Endothelial cell of umbilical vein (primary cell): Measurements from ENCODE around the gene CHST11. TPM values are rescaled to one million over a fixed set of nuclear protein-coding genes. Genes with fewer than 3 reads are reported as not detected.

Experiments used
- BruUV-seq: library from RNA; stranded (reverse); fragments of 400-500 nt; replicated peaks from 2 replicates; lab custom pipeline; 2021; lab: Mats Ljungman, UMichigan
- CTCF ChIA-PET: fragments of 300-600, 350-600 bp; sonication (Branson Sonifier 250); formaldehyde crosslinking; loops from one replicate; lab custom pipeline; 2021; ENCODE audit warnings: antibody characterized with exemption, inconsistent platforms; lab: Charles Lee
- POLR2A ChIA-PET: fragments of 300-600, 350-600 bp; sonication (Branson Sonifier 250); formaldehyde crosslinking; loops from one replicate; lab custom pipeline; 2021; ENCODE audit warnings: antibody characterized with exemption, inconsistent platforms; lab: Charles Lee
- DNase-seq: peaks from one replicate; pipeline ENCODE4 v3.0.0-alpha.2; 2011; ENCODE audit warnings: low read depth, low spot score
- FAIRE-seq: peaks from 2 replicates; lab custom pipeline; 2011; peaks lifted over from hg19 to GRCh38; lab: Jason Lieb, UNC
- H2AFZ ChIP-seq: 2 replicates; pipeline ENCODE4 v1.6.0; 2012; ENCODE audit warnings: low read depth, low read length, control low read depth, inconsistent platforms
- H3K27ac ChIP-seq: 2 replicates; pipeline ENCODE4 v1.5.1; 2011; ENCODE audit warnings: low read depth, mild to moderate bottlenecking, control low read depth, low read length, moderate library complexity; ENCODE audit not compliant: insufficient read depth
- H3K27me3 ChIP-seq, 2 experiments: 2 replicates each; pipeline versions ENCODE4 v1.6.0 to v1.6.1; 2011; ENCODE audit warnings: low read length in 2 of 2, mixed read lengths in 1 of 2; ENCODE audit not compliant: control insufficient read depth in 2 of 2, insufficient read depth in 2 of 2
- H3K36me3 ChIP-seq, 2 experiments: 2 replicates in 1 of 2; 3 replicates in 1 of 2; pipeline ENCODE4 v1.5.1; 2011; ENCODE audit warnings: low read length in 2 of 2, mild to moderate bottlenecking in 1 of 2, moderate library complexity in 1 of 2; ENCODE audit not compliant: control insufficient read depth in 2 of 2, insufficient read depth in 2 of 2; ENCODE audit errors: extremely low read depth in 1 of 2
- H3K4me1 ChIP-seq: 3 replicates; pipeline ENCODE4 v1.5.1; 2011; ENCODE audit warnings: mild to moderate bottlenecking, low read length; ENCODE audit not compliant: control insufficient read depth, insufficient read depth; ENCODE audit errors: extremely low read depth
- H3K4me2 ChIP-seq: 2 replicates; pipeline ENCODE4 v1.6.1; 2011; ENCODE audit warnings: low read length, control low read depth, mixed read lengths; ENCODE audit not compliant: insufficient read depth
- H3K4me3 ChIP-seq, 3 experiments: fragments of 200-600 bp in 1 of 3; sonication (generic), shearing (Covaris generic) in 1 of 3; replicated peaks in 1 of 3; 2 replicates each; pipeline ENCODE4 v1.5.1; 2011 to 2016; ENCODE audit warnings: control low read depth in 3 of 3, low read length in 3 of 3, mild to moderate bottlenecking in 2 of 3, inconsistent platforms in 1 of 3, low read depth in 1 of 3, moderate library complexity in 1 of 3; ENCODE audit not compliant: insufficient read depth in 1 of 3
- H3K79me2 ChIP-seq: 2 replicates; pipeline ENCODE4 v1.6.0; 2012; ENCODE audit warnings: low read length, inconsistent platforms; ENCODE audit not compliant: control insufficient read depth, insufficient read depth
- H3K9ac ChIP-seq: replicated peaks from 2 replicates; pipeline ENCODE3; 2011; ENCODE audit warnings: low read length, control low read depth; ENCODE audit not compliant: insufficient read depth; ENCODE audit errors: extremely low read depth
- H3K9me1 ChIP-seq: replicated peaks from 3 replicates; pipeline ENCODE4 v1.6.0; 2011; ENCODE audit warnings: mild to moderate bottlenecking, low read length; ENCODE audit not compliant: control insufficient read depth, insufficient read depth; ENCODE audit errors: extremely low read depth
- H3K9me3 ChIP-seq: replicated peaks from 2 replicates; pipeline ENCODE4 v1.5.1; 2012; ENCODE audit warnings: low read length, inconsistent platforms; ENCODE audit not compliant: control insufficient read depth, insufficient read depth
- H4K20me1 ChIP-seq: replicated peaks from 2 replicates; pipeline ENCODE3; 2011; ENCODE audit warnings: mild to moderate bottlenecking, low read length; ENCODE audit not compliant: control insufficient read depth, insufficient read depth; ENCODE audit errors: extremely low read depth
- EZH2 ChIP-seq: IDR thresholded peaks from 2 replicates; pipeline ENCODE4 v1.6.1; 2012; ENCODE audit warnings: borderline replicate concordance, low read depth, mild to moderate bottlenecking, moderate library complexity, low read length, inconsistent platforms; ENCODE audit not compliant: severe bottlenecking
- FOS ChIP-seq: IDR thresholded peaks from 2 replicates; pipeline ENCODE4 v1.6.1; 2011; ENCODE audit warnings: mild to moderate bottlenecking, low read length, moderate library complexity, borderline replicate concordance; ENCODE audit not compliant: insufficient read depth
- GATA2 ChIP-seq: IDR thresholded peaks from 2 replicates; pipeline ENCODE4 v1.7.0; 2011; ENCODE audit warnings: low read depth, mild to moderate bottlenecking, moderate library complexity, mixed read lengths, low read length; ENCODE audit not compliant: insufficient read length, insufficient read depth
- JUN ChIP-seq: IDR thresholded peaks from 2 replicates; pipeline ENCODE4 v1.6.1; 2011; ENCODE audit warnings: borderline replicate concordance, low read depth; ENCODE audit not compliant: insufficient read length, insufficient read depth
- MYC ChIP-seq: IDR thresholded peaks from one replicate; pipeline ENCODE4 v1.6.1; 2011; ENCODE audit warnings: mild to moderate bottlenecking, low read depth, low read length
- POLR2A ChIP-seq: IDR thresholded peaks from 2 replicates; pipeline ENCODE4 v1.6.1; 2012; ENCODE audit warnings: low read depth, mild to moderate bottlenecking, control low read depth, low read length
- POLR2AphosphoS5 ChIP-seq: IDR thresholded peaks from 2 replicates; pipeline ENCODE4 v1.6.1; 2012; ENCODE audit warnings: low read depth, mild to moderate bottlenecking, control low read depth, low read length, moderate library complexity; ENCODE audit not compliant: insufficient read depth
- dilution Hi-C: fragments of 300-500 bp; cut with MboI; formaldehyde crosslinking; loops from one replicate; pipeline ENCODE4 v1.15.0; 2019; ENCODE audit warnings: low sequenced_read_pairs; ENCODE audit not compliant: extremely low pct_ligation_motif_present
- intact Hi-C: fragments of 100-400 bp; cut with micrococcal nuclease; formaldehyde crosslinking; loops from one replicate; pipeline ENCODE4 v1.10.0; 2022
- polyA plus RNA-seq, 4 experiments: library from polyadenylated mRNA; depleted of rRNA in 3 of 4; stranded (reverse) in 3 of 4; unstranded in 1 of 4; fragments of >200 nt; gene quantifications; 2 replicates each; pipeline versions ENCODE4 v1.2.1 to v1.2.3, GENCODE V29; 2011 to 2012; ENCODE audit warnings: missing spikeins in 1 of 4
- total RNA-seq: library from RNA; stranded (reverse); gene quantifications from 2 replicates; pipeline ENCODE4 v1.2.3, GENCODE V29; 2021
- TF ChIP-seq, protein P1 (sequence below): IDR thresholded peaks from 2 replicates; pipeline ENCODE4 v1.6.1; 2011; ENCODE audit not compliant: insufficient read depth, insufficient read length
- TF ChIP-seq, protein P2 (sequence below), 2 donors: IDR thresholded peaks; 1 replicate in 1 of 2; 2 replicates in 1 of 2; pipeline ENCODE4 v1.5.1; 2011; ENCODE audit warnings: low read length in 2 of 2, mild to moderate bottlenecking in 2 of 2, moderate library complexity in 2 of 2, control low read depth in 1 of 2, inconsistent platforms in 1 of 2, low read depth in 1 of 2; ENCODE audit not compliant: insufficient read depth in 1 of 2; ENCODE audit errors: extremely low read depth in 1 of 2

Gene CHST11
- total and polyA plus RNA-seq, 2 donors (not counting 3 experiments of a cell fraction or from before 2014, with no cell fraction given): 19.7 to 20.9 TPM

DNA sequence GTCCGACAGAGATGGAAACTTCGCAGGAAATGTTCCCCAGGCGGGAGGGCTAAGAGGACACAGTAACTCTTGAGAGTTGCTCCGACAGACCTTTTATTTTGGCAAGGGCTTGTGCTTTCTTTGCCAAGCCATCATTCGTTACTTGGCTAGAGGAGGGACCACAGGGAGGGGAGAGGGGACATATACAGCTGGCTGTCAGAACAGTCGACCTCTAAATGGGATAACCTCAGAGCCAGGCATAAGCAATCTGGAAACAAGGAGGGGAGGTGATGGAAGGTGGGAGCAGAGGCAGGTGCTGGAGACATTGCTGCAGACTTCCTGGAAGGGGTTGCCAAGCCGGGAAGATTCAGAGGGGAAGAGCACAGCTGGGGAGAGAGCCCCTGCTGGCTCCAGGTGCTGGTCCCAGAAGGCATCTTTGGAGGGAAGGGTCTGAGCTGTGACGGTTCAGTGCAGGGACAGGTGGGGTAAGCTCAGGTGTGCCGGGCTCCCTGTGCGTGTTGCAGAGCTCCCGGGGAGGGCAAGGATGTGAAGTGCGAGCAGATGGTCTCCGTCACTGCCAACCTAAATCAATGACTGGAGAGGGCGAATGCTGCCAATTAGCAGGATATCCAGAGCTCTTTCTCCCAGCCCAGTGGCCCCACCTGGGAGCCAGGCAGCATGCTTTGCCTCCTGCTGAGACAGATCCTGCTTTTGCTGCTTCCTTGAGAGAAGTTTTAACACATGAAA, 50.1 kb downstream of the CHST11 start:
- no peak for FAIRE-seq
- no peaks in the 10 kb centered on the region for H4K20me1 ChIP-seq

More for the DNA sequence above, 50.1 kb downstream of the CHST11 start:
- ChIA-PET POLR2A (no interaction called here), CTCF (interaction anchor here (1.5 kb wide), 1 partner anchor 138 kb away, joined by 3 read pairs; no protein-coding TSS in a partner anchor)
- Histone ChIP-seq H3K9me1 (no peaks in the 10 kb centered on the region), H3K79me2 (peaks cover 15% of the 10 kb centered on the region), H3K4me3 (no peak overlapping the region), H3K9ac (no peak overlapping the region), H3K27me3 (no peaks in the 10 kb centered on the region), H3K4me1 (peaks cover 18% of the 10 kb centered on the region), H3K4me2 (no peak overlapping the region), H3K9me3 (no peaks in the 10 kb centered on the region), H3K27ac (no peak overlapping the region), H3K36me3 (no peaks in the 10 kb centered on the region), H2AFZ (no peak overlapping the region)
- TF ChIP-seq FOS: no peak
- no peak for TF ChIP-seq EZH2
- no peak for TF ChIP-seq JUN
- TF ChIP-seq, protein P1, sequence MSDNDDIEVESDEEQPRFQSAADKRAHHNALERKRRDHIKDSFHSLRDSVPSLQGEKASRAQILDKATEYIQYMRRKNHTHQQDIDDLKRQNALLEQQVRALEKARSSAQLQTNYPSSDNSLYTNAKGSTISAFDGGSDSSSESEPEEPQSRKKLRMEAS: no peak
- no peak for TF ChIP-seq POLR2AphosphoS5
- TF ChIP-seq, protein P2, sequence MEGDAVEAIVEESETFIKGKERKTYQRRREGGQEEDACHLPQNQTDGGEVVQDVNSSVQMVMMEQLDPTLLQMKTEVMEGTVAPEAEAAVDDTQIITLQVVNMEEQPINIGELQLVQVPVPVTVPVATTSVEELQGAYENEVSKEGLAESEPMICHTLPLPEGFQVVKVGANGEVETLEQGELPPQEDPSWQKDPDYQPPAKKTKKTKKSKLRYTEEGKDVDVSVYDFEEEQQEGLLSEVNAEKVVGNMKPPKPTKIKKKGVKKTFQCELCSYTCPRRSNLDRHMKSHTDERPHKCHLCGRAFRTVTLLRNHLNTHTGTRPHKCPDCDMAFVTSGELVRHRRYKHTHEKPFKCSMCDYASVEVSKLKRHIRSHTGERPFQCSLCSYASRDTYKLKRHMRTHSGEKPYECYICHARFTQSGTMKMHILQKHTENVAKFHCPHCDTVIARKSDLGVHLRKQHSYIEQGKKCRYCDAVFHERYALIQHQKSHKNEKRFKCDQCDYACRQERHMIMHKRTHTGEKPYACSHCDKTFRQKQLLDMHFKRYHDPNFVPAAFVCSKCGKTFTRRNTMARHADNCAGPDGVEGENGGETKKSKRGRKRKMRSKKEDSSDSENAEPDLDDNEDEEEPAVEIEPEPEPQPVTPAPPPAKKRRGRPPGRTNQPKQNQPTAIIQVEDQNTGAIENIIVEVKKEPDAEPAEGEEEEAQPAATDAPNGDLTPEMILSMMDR (IDR thresholded peaks at IDR 0.05; ENCODE audit: extremely low read depth in 1 of 2, insufficient read depth in 1 of 2, low read depth in 1 of 2, low read length in 2 of 2): no peak
- no peak for TF ChIP-seq POLR2A
- no peak for TF ChIP-seq MYC
- TF ChIP-seq GATA2: no peak
- dilution Hi-C loops (no loop called here), intact Hi-C loops (no loop called here)
- BruUV-seq: no TSS peak
- DNase-seq: no peak
